HG03060 (cell line): ENCODE data around the gene STUM.
"Not testable (repeated sequence)": the region's sequence is repeated elsewhere in the genome, so short reads cannot be mapped to it uniquely, and the experiment has no call there.

ENCODE experiments used
- ATAC-seq: cut with Tn5 transposase; IDR thresholded peaks from one replicate; pipeline ENCODE4 v1.9.1; 2021; ENCODE audit warnings: low read depth, moderate number of reproducible peaks; ENCODE audit not compliant: unreplicated experiment

STUM gene

DNA sequence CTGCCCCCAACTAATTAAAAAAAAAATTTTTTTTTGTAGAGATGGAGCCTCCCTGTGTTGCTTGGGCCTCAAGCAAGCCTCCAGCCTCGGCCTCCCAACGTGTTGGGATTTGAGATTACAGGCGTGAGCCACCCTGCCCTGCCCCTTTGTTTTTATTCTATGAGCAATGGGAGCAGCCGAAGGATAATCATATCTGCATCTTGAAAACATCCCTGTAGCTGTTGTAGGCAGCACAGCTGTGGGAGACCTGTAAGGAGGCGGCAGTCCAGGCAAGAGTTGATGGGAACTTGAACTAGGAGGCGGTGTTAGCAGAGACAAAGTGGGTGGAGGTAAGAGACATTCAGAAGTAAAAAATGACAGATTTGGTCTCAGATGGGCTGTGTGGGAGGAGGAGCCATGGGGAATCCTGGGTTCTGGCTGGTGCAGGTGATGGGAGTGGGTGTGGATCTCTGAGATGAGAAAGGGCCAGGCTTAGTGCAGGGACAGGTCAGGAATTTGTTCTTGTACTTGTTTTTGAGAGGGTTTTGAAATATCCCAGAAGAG is 31.3 kb downstream of the STUM start:
- ATAC-seq, result no peak

DNA sequence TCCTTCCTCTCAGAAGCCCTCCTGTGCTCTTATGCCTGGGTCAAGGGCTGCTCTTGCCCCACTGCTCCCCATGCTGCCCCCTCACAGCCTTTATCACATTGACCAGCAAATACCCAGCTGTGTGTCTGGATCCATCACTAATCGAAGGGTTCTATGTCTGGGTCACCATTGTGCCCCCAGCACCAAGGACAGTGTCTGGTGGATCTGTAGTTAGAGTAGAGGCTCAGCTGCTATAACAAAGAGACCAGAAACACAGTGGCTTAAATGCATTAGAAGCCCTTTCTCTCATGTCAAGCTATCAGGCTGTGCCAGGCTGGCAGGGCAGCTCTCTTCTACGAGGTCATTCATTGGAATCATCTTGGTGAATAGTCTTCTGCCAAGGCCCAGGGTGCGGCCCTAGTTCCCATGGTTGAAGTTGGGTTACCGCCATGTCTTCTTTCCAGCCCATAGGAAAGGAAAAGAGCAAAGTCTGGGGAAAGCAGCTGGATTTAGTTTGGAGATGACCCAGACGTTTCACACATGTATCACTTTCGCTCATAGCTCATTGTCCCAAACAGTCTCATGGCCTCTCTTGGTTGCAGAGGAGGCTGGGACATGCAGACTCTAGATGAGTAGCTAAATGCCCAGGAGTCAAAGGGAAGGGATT is 32.2 kb downstream of the STUM start:
- no peak for ATAC-seq

DNA sequence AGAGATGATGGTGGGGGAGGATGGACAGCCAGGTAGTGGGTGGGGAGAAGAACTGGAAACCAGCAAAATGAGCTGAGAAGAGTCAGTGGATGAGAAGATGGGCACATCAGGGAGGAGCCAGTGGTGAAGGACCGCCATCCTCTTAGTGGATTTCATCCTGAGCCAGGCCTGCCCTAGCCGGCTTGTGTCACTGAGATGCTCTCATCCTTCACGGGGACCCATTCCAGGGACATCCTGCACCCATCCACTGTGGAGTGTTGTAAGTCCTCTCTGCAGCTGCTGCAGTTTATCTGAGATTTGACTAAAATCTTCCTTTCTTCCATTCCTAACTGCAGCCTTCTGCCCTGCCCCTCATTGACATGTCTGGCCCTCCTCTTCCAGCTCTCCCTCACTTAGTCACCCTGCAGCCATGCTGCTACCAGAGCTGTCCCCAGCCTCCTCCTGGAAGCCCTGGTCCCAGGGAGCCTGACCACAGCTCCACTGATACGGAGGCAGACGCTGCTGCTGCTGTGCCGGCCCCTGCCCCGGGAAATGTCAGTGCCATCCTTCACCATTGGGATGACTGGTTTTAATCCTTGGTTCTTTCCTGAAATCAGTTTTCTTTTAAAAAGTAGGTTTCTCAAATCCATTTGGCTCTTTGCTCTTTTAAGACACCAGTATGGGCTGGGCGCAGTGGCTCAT is 33.2 kb downstream of the STUM start:
- no peak for ATAC-seq

DNA sequence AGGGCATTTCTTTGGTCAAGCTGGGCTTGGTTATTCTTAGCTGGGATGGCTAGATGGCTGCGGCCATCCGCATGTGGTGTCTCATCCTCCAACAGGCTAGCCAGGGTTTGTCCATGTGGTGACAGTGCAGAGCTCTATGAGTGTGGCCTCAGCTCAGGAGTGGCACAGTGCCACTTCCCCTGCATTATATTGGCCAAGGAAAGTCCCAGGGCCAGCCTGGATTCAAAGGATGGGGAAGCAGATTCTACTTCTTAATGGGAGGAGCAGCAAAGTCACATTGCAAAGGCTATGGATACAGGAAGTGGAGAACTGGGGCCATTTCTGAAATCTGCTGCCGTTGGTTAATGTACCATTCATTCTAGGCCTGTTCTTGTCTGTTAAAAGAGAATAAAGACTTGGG is 34.4 kb downstream of the STUM start:
- ATAC-seq, result no peak

DNA sequence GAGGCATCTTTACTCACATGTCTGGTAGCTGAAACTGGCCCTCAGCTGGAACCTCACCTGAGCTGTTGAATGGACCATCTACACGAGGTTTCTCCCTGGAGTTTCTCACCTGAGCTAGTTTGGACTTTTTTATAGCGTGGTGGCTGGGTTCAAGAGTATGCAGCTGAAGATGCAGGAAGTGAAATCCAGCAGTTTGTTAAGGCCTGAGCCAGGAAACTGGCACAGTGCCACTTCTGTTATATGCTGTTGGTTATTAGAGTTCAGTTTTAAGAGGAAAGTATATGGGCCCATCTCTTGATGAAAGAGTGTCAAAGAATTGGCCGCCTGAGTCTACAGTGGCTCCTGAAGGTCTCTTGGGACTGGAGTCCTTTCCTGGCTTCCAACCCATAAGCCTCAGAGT is 35.6 kb downstream of the STUM start:
- no peak for ATAC-seq

DNA sequence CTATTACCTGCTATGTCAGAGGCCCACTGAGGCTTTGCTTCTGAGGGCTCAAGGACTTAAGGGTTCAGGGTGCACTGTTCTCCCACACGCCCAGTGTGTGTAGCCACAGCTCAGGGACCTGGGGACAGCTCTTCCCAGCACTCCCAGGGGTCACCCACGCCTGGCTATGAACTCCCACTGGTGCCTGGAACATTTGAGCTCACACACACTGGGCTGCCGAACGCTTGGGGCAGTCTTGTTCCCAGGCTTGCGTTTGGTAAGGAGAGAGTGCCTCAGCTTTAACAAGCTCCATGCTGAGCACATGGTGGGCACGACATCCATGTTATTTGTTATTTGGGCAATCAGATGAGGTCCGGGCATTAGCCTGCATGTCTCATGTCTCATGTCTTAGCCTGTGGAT is 37.6 kb downstream of the STUM start:
- no peak for ATAC-seq

DNA sequence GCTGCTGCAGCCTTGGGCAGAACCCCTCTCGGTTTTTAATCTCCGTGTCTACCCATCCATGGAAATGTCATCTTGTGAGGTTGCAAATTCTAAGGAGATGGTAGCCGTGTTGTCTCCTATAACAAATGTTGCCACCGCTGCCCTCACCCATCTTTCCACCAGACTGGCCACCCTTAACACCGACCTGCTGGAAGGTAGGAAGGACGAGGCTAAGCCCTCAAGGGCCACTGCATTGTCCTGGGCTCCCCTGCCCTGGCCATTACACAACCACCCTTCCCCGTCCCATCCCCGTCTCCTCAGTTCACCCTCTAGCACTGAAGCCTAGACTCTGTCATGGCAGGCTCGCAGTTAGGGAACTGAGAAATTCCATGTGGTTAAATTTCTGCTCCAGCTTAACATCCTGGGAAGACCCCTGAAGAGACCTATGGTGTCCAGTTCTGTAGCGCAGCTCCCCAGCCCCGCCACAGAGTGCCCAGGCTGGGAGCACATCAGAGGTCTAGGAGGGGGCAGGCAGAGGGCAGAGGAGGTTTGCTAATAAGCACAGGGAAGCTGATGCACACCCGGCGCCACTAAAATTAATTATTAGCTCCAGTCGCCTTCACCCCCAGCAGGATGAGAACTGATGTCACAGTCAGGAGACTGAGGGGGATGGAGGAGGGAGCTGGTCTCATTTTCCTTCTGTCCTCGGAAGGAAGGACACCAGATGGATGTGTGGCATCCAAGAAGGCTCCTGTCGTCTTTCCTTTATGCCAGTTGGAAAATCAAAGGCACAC is 38.3 kb downstream of the STUM start:
- no peak for ATAC-seq

DNA sequence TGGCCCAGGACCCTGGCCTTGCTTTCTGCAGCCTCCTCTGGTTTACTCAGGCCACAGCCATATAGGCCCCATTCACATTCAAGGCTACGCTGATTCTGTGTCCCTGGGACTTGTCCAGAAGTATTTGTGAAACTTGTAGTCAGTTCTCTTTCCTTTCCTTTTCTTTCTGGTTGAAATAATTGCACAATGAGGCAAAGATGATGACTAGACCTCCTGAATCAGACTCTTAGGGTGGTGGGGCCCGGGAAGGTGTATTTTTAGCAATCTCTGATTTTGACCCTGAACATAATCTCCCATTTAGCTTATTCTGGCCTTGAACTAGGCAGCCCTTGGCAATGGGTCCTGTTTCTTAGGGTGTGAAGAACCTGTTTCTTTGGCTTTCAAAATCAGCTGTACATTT is 39.9 kb downstream of the STUM start:
- ATAC-seq, result no peak

DNA sequence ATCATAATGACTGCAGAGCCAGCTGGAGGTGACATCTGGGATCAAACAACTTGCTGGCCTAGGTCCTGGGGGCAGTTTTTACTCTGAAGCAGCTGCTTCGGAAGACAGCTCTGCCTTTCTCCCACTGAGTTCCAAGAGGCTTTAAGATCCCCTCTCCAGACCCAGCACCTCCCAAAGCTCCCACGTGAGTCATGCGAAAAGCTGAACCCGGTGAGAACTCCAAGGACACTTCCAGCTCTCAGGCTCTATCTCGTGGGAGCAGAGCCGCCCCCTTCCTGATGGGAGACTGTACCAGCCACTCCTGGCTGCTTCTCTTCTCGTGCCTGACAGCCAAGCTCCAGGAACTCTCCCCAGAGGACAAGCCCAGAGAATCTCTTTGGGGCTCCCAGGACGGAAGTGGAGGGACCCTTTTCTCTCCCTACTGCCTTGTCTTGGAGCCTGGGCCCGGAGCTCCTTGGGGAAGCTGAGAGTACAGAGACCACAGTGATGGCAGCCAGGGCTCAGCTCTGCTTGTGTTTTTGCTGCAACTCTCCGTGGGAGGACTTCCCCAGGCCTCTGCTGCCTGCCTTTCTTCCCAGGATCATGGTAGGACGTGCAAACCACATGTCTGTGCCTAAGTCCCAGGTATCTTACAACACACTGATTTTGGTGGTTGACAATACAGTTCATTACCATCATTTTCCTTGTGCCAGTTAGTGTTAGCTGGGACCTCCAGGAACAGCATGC is 40.6 kb downstream of the STUM start:
- ATAC-seq, result no peak

DNA sequence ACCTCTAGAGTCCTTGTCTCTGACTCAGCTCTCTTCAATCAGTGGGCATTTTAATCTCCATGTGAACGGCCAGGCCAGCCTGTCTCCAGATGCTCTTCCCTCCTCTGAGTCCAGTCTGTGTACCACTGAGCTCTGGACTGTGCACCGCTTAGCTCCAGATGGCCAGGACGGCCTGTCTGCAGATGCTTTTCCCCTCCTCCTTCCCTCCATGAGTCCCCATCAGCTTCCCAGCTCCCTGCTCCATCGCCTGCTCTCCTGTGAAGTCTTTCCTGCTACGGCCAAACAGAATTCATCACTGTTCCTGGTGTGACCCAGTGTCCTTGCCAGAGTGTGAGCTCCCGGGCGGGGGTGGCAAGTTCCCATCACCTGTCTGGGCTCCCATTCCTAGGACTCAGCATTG is 42.0 kb downstream of the STUM start:
- ATAC-seq, result no peak

DNA sequence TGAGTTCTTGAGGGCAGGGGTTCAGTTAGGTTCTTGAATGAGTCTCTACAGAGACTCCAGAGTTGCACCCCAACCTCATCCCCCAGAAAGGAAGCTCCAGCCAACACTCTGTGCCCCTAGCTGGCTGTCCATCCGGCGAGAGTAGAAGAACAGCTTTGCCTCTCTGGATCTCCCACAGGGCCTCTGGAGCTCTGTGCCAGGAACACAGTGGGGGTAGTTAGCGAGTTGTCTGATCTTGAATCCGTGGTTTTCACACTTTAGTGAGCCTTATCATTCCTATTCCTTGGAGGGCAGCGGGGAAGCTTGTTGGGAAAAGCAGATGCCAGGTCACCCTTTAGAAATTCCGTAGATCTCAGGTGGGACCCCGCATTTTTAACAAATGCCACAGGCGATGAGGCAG is 45.0 kb downstream of the STUM start:
- no peak for ATAC-seq

DNA sequence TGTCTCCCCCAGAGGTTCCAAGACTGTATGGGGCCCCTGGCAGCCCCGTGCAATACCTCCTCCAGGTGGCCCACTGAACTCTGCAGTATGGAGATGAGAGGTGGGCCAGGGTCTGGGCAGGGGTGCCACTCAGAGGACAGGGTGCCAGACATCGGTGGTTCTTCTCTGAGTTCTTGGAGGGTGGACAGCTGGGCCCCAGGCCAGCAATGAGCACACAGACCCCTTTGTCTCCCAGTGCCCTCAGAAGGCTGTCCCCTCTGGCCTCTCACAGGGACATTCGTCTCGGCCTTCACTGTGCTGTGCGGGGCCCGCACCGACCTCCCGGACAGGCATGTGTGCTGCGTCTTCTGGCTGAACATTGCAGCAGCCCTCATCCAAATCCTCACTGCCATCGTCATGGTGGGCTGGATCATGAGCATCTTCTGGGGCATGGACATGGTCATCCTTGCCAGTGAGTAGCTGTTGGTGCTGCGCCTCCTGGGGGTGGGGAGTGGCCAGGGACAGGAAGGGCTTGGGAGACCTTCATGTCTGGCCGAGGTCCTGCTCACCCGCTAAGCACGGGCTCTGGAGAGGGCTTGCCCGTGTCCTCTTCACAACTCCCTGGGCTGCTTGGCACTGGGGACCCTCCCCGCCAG is 48.1 kb downstream of the STUM start:
- no peak for ATAC-seq

DNA sequence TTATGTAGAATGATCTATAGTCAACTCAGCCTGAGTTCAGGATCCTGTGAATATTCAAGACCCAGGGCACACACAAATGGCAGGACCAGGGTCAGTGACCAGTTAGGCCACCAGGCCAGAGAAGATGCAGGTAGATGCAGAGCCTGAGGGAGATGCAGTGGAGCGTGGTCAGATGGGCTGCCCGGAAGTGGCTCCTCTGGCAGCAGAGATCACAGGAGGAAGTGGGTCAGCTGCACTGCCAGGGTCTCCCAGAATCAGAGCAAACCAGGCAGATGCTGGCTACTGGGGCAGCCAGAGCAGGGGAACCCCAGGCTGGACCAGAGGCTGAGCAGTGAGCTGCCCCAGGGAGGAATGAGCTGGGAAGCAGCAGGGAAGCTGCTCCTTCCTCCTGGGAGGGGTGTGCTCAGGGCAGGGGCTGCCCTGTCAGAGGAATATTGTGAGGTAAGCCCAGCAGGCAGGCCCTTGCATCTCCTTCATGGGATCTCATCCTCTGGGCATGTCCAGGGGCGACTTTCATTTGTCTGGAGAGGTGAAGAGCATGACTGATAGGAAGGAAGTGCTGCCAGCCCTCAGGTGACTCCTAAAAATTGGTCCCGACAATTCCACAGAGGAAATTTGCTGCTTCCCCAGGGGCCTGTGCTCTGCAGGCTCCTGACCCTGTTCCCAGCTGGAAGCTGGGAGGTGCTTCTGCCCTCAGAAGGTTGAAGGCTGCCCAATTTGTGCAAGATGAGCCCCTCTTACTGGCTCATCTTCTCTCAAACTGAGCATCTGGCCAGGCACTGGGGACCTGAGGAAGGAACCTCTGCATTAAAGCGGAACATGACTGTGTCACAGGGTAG is 49.3 kb downstream of the STUM start:
- ATAC-seq, result no peak

DNA sequence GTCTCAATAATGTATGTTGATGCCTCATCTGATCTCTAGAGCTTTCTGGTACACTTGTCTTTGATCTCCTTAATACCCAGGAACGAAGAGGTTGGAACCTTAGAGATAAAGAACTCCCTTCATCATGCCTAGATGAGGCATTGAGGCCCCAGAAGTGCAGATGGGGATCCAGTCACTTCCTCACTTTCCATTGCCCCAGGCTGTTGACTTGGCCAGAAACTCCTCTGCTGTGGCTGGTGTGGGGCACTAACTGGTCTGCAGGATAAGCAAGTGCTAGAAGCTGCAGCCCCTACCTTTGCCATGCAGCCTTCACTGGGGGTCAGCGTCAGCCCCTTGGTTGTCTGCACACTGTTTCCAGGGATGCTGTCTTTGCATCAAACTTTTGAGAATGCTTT is 49.9 kb downstream of the STUM start:
- no peak for ATAC-seq

DNA sequence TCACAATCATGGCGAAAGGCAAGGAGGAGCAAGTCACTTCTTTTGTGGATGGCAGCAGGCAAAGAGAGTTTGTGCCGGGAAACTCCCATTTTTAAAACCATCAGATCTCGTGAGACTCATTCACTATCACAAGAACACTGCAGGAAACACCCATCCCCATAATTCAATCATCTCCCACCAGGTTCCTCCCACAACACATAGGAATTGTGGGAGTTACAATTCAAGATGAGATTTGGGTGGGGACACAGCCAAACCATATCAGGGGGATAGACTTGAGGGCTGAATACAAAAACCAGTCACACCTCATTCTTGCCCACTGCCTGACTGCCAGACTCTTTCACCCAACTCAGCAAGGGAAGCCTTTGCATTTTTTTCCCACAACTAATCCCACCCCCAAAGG is 50.4 kb downstream of the STUM start:
- not testable (repeated sequence) for ATAC-seq

DNA sequence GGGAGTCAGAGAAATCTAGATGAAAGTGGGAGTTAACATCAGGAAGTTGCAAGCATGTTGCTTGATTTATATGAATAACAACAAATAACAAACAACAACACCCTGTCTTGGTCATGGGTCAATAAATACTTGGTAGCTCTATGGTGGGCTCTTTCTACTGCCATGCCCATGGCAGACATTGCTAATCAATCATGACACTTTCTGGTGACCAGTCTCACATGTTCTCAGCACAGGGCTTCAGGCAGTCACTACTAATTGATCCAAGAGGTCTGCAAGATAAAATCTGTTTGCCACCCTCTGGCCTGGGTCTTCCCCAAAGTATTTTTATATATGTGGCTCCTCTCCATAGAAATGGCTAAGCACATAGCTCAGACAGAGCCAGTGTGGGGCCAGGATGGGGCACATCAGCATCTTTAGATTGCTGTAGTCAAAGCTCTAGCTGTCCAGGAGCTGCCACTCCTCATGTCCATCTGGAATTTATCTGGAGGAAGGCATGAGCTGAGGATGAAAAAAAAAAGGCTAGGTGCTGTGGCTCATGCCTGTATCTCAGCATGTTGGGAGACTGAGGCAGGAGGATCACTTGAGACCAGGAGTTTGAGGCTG is 51.2 kb downstream of the STUM start:
- ATAC-seq, result no peak

DNA sequence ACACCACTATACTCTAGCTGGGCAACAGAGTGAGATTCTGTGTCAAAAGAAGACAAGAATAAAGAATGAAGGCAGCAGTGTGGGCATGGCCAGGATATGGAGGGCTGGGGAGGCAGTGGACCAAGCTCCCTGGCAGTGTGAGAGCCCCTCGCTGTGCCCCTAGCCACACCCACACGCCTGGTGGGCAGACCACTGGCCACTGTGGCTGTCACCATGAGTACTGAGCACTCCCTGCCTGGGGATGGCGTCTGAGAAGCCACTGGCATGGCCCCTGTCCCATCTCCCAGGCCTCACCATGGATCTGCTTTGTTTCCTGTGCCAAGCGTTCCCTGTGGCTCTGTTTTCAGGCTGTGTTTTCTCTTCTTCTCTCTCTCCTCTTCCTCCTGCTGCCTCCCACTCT is 51.7 kb downstream of the STUM start:
- ATAC-seq, result no peak

DNA sequence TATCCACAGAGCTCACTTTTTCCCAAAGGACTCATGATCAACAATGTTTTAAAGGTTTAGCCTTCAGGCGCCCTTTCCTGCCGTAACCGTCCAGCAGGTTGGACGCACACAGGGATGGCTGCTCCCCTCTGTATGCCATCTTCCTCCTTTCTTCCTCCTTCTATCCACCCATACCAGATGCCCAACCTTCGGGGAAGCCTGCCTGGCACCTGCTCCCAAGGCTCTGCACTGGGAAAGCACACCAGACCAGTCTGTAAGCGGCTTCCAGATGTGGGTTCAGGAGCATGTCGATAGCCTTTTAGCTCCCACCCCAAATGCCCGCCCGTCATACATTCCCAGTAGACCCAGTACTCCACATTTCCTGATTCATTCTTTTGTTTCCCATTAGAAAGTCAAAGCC is 52.9 kb downstream of the STUM start:
- ATAC-seq, result no peak
